Measurements from ENCODE around the gene LRRC2. TPM values are rescaled to one million over a fixed set of nuclear protein-coding genes. Genes with fewer than 3 reads are reported as not detected.

Gene LRRC2
- total RNA-seq, 1 donor from 2014 or later: 7.0 TPM

Other genes with a start within 250 kb of the LRRC2 start
- gene CCR2, start 212.2 kb downstream of the LRRC2 start, total RNA-seq: not detected in 2 replicates
- gene CCR5, start 195.4 kb downstream of the LRRC2 start, total RNA-seq: not detected in 2 replicates
- gene CCRL2, start 159.0 kb downstream of the LRRC2 start, total RNA-seq: 0.78 and 2.1 TPM in 2 replicates
- gene LTF, start 101.4 kb downstream of the LRRC2 start, total RNA-seq: 2.2 and 5.6 TPM in 2 replicates
- not detected in 2 replicates for gene RTP3, start 68.3 kb downstream of the LRRC2 start, total RNA-seq
- not detected in 2 replicates for gene FAM240A, start 46.2 kb upstream of the LRRC2 start, total RNA-seq
- 15.0 and 19.6 TPM in 2 replicates for gene ALS2CL, start 127.4 kb upstream of the LRRC2 start, total RNA-seq
- 0.42 and 0.43 TPM in 2 replicates for gene TMIE, start 135.1 kb upstream of the LRRC2 start, total RNA-seq
- gene PRSS50, start 151.6 kb upstream of the LRRC2 start, total RNA-seq: 0.45 and 0.68 TPM in 2 replicates

All from myocyte (in vitro differentiated cells).